Measurements from ENCODE around the gene CAPN5.

GRCh38 chr11:77055101-77055561, 11.6 kb upstream of the CAPN5 start:
- TF ChIP-seq CTCF (conservative IDR thresholded peaks at IDR 0.05) (no peak), ZFX (IDR thresholded peaks at IDR 0.05) (no peak)
